Fibroblast of lung (primary cell): Measurements from ENCODE around the gene AWAT2. TPM values are rescaled to one million over a fixed set of nuclear protein-coding genes. Genes with fewer than 3 reads are reported as not detected.

Experiments used
- DNase-seq, 2 donors: peaks; one replicate each; pipeline versions ENCODE4 v3.0.0 to v3.0.0-alpha.2; 2010; ENCODE audit warnings: low read depth in 2 of 2
- H2AFZ ChIP-seq: 2 replicates; pipeline ENCODE4 v1.5.1; 2012; ENCODE audit warnings: low read length, control low read depth, inconsistent platforms
- H3K27ac ChIP-seq: 2 replicates; pipeline ENCODE4 v1.5.1; 2011; ENCODE audit warnings: low read length, control low read depth; ENCODE audit not compliant: insufficient read depth
- H3K27me3 ChIP-seq: 2 replicates; pipeline ENCODE4 v1.5.1; 2011; ENCODE audit warnings: mild to moderate bottlenecking, low read length; ENCODE audit not compliant: control insufficient read depth, insufficient read depth
- H3K36me3 ChIP-seq: 2 replicates; pipeline ENCODE4 v1.5.1; 2011; ENCODE audit warnings: low read length; ENCODE audit not compliant: control insufficient read depth, insufficient read depth
- H3K4me1 ChIP-seq: 2 replicates; pipeline ENCODE4 v1.5.1; 2011; ENCODE audit warnings: low read length; ENCODE audit not compliant: control insufficient read depth, insufficient read depth; ENCODE audit errors: extremely low read depth
- H3K4me2 ChIP-seq: 2 replicates; pipeline ENCODE4 v1.5.1; 2011; ENCODE audit warnings: low read length, control low read depth; ENCODE audit not compliant: insufficient read depth; ENCODE audit errors: extremely low read depth
- H3K4me3 ChIP-seq, 4 experiments: fragments of 200-600 bp in 1 of 4; sonication (generic) in 1 of 4; replicated peaks in 1 of 4; 2 replicates each; pipeline ENCODE4 v1.5.1; 2011 to 2016; ENCODE audit warnings: low read length in 4 of 4, low read depth in 3 of 4, mild to moderate bottlenecking in 3 of 4, control low read depth in 2 of 4, inconsistent platforms in 1 of 4, mixed read lengths in 1 of 4; ENCODE audit not compliant: insufficient read depth in 1 of 4; ENCODE audit errors: control extremely low read depth in 1 of 4
- H3K79me2 ChIP-seq: 2 replicates; pipeline ENCODE4 v1.5.1; 2012; ENCODE audit warnings: mild to moderate bottlenecking, low read length, inconsistent platforms; ENCODE audit not compliant: control insufficient read depth, insufficient read depth
- H3K9ac ChIP-seq: 2 replicates; pipeline ENCODE4 v1.5.1; 2011; ENCODE audit warnings: mild to moderate bottlenecking, low read length, control low read depth; ENCODE audit not compliant: insufficient read depth
- H3K9me3 ChIP-seq: 2 replicates; pipeline ENCODE4 v1.5.1; 2012; ENCODE audit warnings: low read depth, low read length; ENCODE audit not compliant: control insufficient read depth, insufficient read depth
- H4K20me1 ChIP-seq: 2 replicates; pipeline ENCODE4 v1.5.1; 2011; ENCODE audit warnings: low read length; ENCODE audit not compliant: control insufficient read depth, insufficient read depth; ENCODE audit errors: extremely low read depth
- CTCF ChIP-seq, 2 donors: IDR thresholded peaks in 1 of 2; conservative IDR thresholded peaks in 1 of 2; 1 replicate in 1 of 2; 2 replicates in 1 of 2; pipeline ENCODE4 v1.5.1; 2011 to 2012; ENCODE audit warnings: low read length in 2 of 2, control low read depth in 1 of 2, inconsistent platforms in 1 of 2, low read depth in 1 of 2, mild to moderate bottlenecking in 1 of 2
- EZH2 ChIP-seq: IDR thresholded peaks from 2 replicates; pipeline ENCODE4 v1.5.1; 2012; ENCODE audit warnings: low read length, control low read depth, mild to moderate bottlenecking; ENCODE audit errors: missing control alignments
- polyA plus RNA-seq, 2 donors: library from polyadenylated mRNA; depleted of rRNA in 1 of 2; stranded (reverse) in 1 of 2; unstranded in 1 of 2; fragments of >200 nt; gene quantifications; 2 replicates each; pipeline ENCODE4 v1.2.1, GENCODE V29; 2011 to 2012; ENCODE audit warnings: missing spikeins in 1 of 2
- total RNA-seq: library from RNA; depleted of rRNA; stranded (reverse); fragments of >200 nt; gene quantifications from 2 replicates; pipeline ENCODE4 v1.2.1, GENCODE V29; 2014

Gene AWAT2
- total and polyA plus RNA-seq, 2 donors (not counting 1 experiment from before 2014, with no cell fraction given): not detected

- Histone ChIP-seq H3K36me3 (no peaks in the 10 kb centered on the region), H3K27me3 (no peaks in the 10 kb centered on the region), H3K4me1 (no peaks in the 10 kb centered on the region), H3K79me2 (no peaks in the 10 kb centered on the region), H2AFZ (no peak overlapping the region), H3K9ac (no peak overlapping the region), H3K9me3 (no peaks in the 10 kb centered on the region), H3K4me3 (no peak overlapping the region), H3K27ac (no peak overlapping the region), H3K4me2 (no peak overlapping the region), H4K20me1 (no peaks in the 10 kb centered on the region)
- TF ChIP-seq CTCF (conservative IDR thresholded peaks at IDR 0.05 in 1 of 2, IDR thresholded peaks at IDR 0.05 in 1 of 2; ENCODE audit: low read depth in 1 of 2, low read length in 2 of 2) (no peak), EZH2 (no peak)
- DNase-seq: no peak
Measured at GRCh38 chrX:70079297-70079696, 29.6 kb upstream of the AWAT2 start.

GRCh38 chrX:70066646-70067045 lies 16.9 kb upstream of the AWAT2 start:
- H3K4me3 ChIP-seq: no peak overlapping the region
- H3K9me3 ChIP-seq: no peaks in the 10 kb centered on the region
- H3K27ac ChIP-seq: no peak overlapping the region
- no peaks in the 10 kb centered on the region for H4K20me1 ChIP-seq
- no peaks in the 10 kb centered on the region for H3K79me2 ChIP-seq
- no peak overlapping the region for H3K9ac ChIP-seq
- no peak overlapping the region for H3K4me2 ChIP-seq
- H3K36me3 ChIP-seq: no peaks in the 10 kb centered on the region
- H3K4me1 ChIP-seq: no peaks in the 10 kb centered on the region
- H3K27me3 ChIP-seq: no peaks in the 10 kb centered on the region
- DNase-seq: no peak
- no peak overlapping the region for H2AFZ ChIP-seq
- TF ChIP-seq EZH2 (no peak), CTCF (conservative IDR thresholded peaks at IDR 0.05 in 1 of 2, IDR thresholded peaks at IDR 0.05 in 1 of 2; ENCODE audit: low read depth in 1 of 2, low read length in 2 of 2) (no peak)

GRCh38 chrX:70062961-70063550 lies 13.3 kb upstream of the AWAT2 start:
- H4K20me1 ChIP-seq: no peaks in the 10 kb centered on the region

More at GRCh38 chrX:70062961-70063550, 13.3 kb upstream of the AWAT2 start:
- Histone ChIP-seq H2AFZ (no peak overlapping the region), H3K4me2 (no peak overlapping the region), H3K27ac (no peak overlapping the region), H3K79me2 (no peaks in the 10 kb centered on the region), H3K27me3 (no peaks in the 10 kb centered on the region), H3K4me1 (no peaks in the 10 kb centered on the region), H3K4me3 (no peak overlapping the region), H3K9me3 (no peaks in the 10 kb centered on the region), H3K36me3 (no peaks in the 10 kb centered on the region), H3K9ac (no peak overlapping the region)
- DNase-seq: no peak
- no peak for TF ChIP-seq CTCF (conservative IDR thresholded peaks at IDR 0.05 in 1 of 2, IDR thresholded peaks at IDR 0.05 in 1 of 2; ENCODE audit: low read depth in 1 of 2, low read length in 2 of 2)
- no peak for TF ChIP-seq EZH2
